Measurements from ENCODE around the gene EPHA7. TPM values are rescaled to one million over a fixed set of nuclear protein-coding genes. Genes with fewer than 3 reads are reported as not detected.

The EPHA7 gene
- total RNA-seq, 2 experiments from 2014 or later = not detected

- TF ChIP-seq CTCF (IDR thresholded peaks at IDR 0.05) = no peak
- ATAC-seq (no peak), DNase-seq (no peak)
- no peak overlapping the region for H3K4me3 Mint-ChIP-seq
- H3K4me1 Mint-ChIP-seq (ENCODE audit: low read depth) = no peaks in the 10 kb centered on the region
- intact Hi-C loops (cut with micrococcal nuclease) = no loop called here
- peaks cover 11% of the 10 kb centered on the region for H3K9me3 Mint-ChIP-seq
- H3K36me3 Mint-ChIP-seq (ENCODE audit: low read depth) = no peaks in the 10 kb centered on the region
- no peak overlapping the region for H3K27ac Mint-ChIP-seq
- POLR2A ChIA-PET = no interaction called here
- CTCF ChIA-PET = no interaction called here
- no peaks in the 10 kb centered on the region for H3K27me3 Mint-ChIP-seq
Observed at GRCh38 chr6:93213028-93213427, 206.3 kb downstream of the EPHA7 start.

- peaks cover 3% of the 10 kb centered on the region for H3K9me3 Mint-ChIP-seq
- no peak for TF ChIP-seq CTCF (IDR thresholded peaks at IDR 0.05)
- H3K4me3 Mint-ChIP-seq = no peak overlapping the region
- ChIA-PET CTCF (no interaction called here), POLR2A (no interaction called here)
- intact Hi-C loops (cut with micrococcal nuclease) = no loop called here
- H3K27me3 Mint-ChIP-seq = no peaks in the 10 kb centered on the region
- ATAC-seq (no peak), DNase-seq (no peak)
- H3K27ac Mint-ChIP-seq = no peak overlapping the region
- no peaks in the 10 kb centered on the region for H3K36me3 Mint-ChIP-seq (ENCODE audit: low read depth)
- H3K4me1 Mint-ChIP-seq (ENCODE audit: low read depth) = no peaks in the 10 kb centered on the region
Observed at GRCh38 chr6:93210908-93211307, 208.5 kb downstream of the EPHA7 start.

DNA sequence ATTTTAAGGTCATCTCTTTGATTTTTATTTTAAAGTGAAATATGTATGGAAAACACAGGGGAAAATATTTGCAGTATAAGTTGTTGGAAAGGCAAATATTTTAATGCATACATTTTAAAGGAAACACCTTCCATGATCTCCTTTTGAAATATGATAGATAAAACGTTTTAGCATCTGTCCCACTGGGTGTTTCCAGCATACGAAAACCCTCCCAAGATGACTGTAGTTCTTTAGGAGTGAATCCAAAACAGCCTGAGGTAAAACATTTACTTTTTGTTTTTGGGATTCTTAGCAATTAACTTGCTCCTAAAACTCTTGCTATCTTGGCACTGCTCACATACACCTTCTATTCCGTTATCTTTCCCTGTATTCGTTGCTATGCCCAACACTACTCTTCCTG lies 210.0 kb downstream of the EPHA7 start:
- DNase-seq (no peak), ATAC-seq (no peak)
- H3K36me3 Mint-ChIP-seq (ENCODE audit: low read depth) = no peaks in the 10 kb centered on the region
- POLR2A ChIA-PET = no interaction called here
- intact Hi-C loops (cut with micrococcal nuclease) = no loop called here
- TF ChIP-seq CTCF (IDR thresholded peaks at IDR 0.05) = no peak
- H3K27ac Mint-ChIP-seq = no peak overlapping the region
- no peaks in the 10 kb centered on the region for H3K27me3 Mint-ChIP-seq
- CTCF ChIA-PET = no interaction called here
- no peaks in the 10 kb centered on the region for H3K9me3 Mint-ChIP-seq
- H3K4me3 Mint-ChIP-seq = no peak overlapping the region
- no peaks in the 10 kb centered on the region for H3K4me1 Mint-ChIP-seq (ENCODE audit: low read depth)

GRCh38 chr6:93196406-93196970 lies 222.9 kb downstream of the EPHA7 start:
- intact Hi-C loops (cut with micrococcal nuclease) = no loop called here
- no peaks in the 10 kb centered on the region for H3K27me3 Mint-ChIP-seq
- ATAC-seq = no peak
- no peaks in the 10 kb centered on the region for H3K36me3 Mint-ChIP-seq (ENCODE audit: low read depth)
- CTCF ChIA-PET = no interaction called here
- DNase-seq = no peak
- no peaks in the 10 kb centered on the region for H3K4me1 Mint-ChIP-seq (ENCODE audit: low read depth)
- POLR2A ChIA-PET = interaction anchor here (0.7 kb wide), 1 partner anchor 38 kb away, joined by 3 read pairs; no protein-coding TSS in a partner anchor
- no peak overlapping the region for H3K27ac Mint-ChIP-seq
- H3K9me3 Mint-ChIP-seq = peaks cover 5% of the 10 kb centered on the region
- no peak overlapping the region for H3K4me3 Mint-ChIP-seq
- TF ChIP-seq CTCF (IDR thresholded peaks at IDR 0.05) = no peak

DNA sequence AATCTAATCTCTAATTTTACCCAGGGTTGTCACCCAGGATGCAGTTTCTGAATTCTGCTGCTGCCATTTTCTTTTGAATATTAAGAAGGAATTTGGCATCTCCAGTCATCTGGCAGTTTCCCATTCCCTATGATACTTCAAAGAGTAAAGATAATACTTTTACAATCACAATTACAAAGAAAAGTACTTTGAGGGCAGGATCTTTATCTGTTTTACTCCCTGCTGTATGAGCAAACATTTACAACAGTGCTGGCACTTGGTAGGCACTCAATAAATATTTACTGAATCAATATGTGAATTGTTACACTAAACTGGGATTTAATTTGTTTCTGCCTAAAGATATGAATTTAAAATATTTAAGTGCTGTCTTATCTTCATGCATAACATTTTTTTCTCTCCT lies 224.9 kb downstream of the EPHA7 start:
- no peak for TF ChIP-seq CTCF (IDR thresholded peaks at IDR 0.05)
- ATAC-seq = no peak
- ChIA-PET CTCF (no interaction called here), POLR2A (no interaction called here)
- no peaks in the 10 kb centered on the region for H3K4me1 Mint-ChIP-seq (ENCODE audit: low read depth)
- no peak overlapping the region for H3K27ac Mint-ChIP-seq
- intact Hi-C loops (cut with micrococcal nuclease) = no loop called here
- peaks cover 5% of the 10 kb centered on the region for H3K9me3 Mint-ChIP-seq
- H3K4me3 Mint-ChIP-seq = no peak overlapping the region
- DNase-seq = no peak
- no peaks in the 10 kb centered on the region for H3K36me3 Mint-ChIP-seq (ENCODE audit: low read depth)
- no peaks in the 10 kb centered on the region for H3K27me3 Mint-ChIP-seq
